ENCODE measurements around the gene PCLO.

GRCh38 chr7:83085299-83085698 is 77.4 kb downstream of the PCLO start:
- TF ChIP-seq CTCF (conservative IDR thresholded peaks at IDR 0.05; ENCODE audit: low read depth, low read length) (no peak), EZH2phosphoT487 (IDR thresholded peaks at IDR 0.05; ENCODE audit: borderline replicate concordance, low read length) (no peak), EZH2 (IDR thresholded peaks at IDR 0.05; ENCODE audit: low read length, unreplicated experiment) (no peak)
